H1 (cell line): ENCODE results near the gene TEAD4.

Experiments used
- ASH2L ChIP-seq: fragments of 200-600, 300-600 bp; sonication (generic); IDR thresholded peaks from one replicate; pipeline ENCODE4 v1.7.1; 2017; ENCODE audit warnings: low read length
- CEBPB ChIP-seq: IDR thresholded peaks from 2 replicates; pipeline ENCODE4 v1.6.1; 2012; ENCODE audit warnings: low read depth, low read length
- CTCF ChIP-seq, 3 experiments: IDR thresholded peaks; 1 replicate in 2 of 3; 2 replicates in 1 of 3; pipeline versions ENCODE4 v1.5.1 to v1.6.1; 2011; ENCODE audit warnings: low read length in 3 of 3, mild to moderate bottlenecking in 3 of 3, inconsistent platforms in 2 of 3, low read depth in 1 of 3, moderate library complexity in 1 of 3; ENCODE audit not compliant: insufficient read depth in 1 of 3; ENCODE audit errors: control extremely low read depth in 1 of 3
- GABPA ChIP-seq: IDR thresholded peaks from 2 replicates; pipeline ENCODE4 v1.6.1; 2011; ENCODE audit warnings: mild to moderate bottlenecking, low read length, moderate library complexity, borderline replicate concordance; ENCODE audit not compliant: insufficient read depth
- PHF8 ChIP-seq: fragments of 200-600 bp; sonication (generic); conservative IDR thresholded peaks from 2 replicates; pipeline ENCODE4 v1.7.1; 2012; ENCODE audit warnings: low read depth, mild to moderate bottlenecking, inconsistent platforms, low read length, moderate library complexity
- RNF2 ChIP-seq: fragments of 200-900, 300-1000 bp; sonication (generic); IDR thresholded peaks from 2 replicates; pipeline ENCODE4 v1.7.1; 2016; ENCODE audit warnings: borderline replicate concordance, low read depth, mild to moderate bottlenecking, antibody characterized with exemption, low read length; ENCODE audit not compliant: poor library complexity, severe bottlenecking; ENCODE audit errors: missing control alignments
- SP1 ChIP-seq: IDR thresholded peaks from 2 replicates; pipeline ENCODE4 v1.6.1; 2011; ENCODE audit warnings: low read depth, low read length
- SP4 ChIP-seq: IDR thresholded peaks from 2 replicates; pipeline ENCODE4 v1.6.1; 2012; ENCODE audit warnings: low read length, inconsistent platforms
- TCF12 ChIP-seq: IDR thresholded peaks from 2 replicates; pipeline ENCODE4 v1.6.1; 2011; ENCODE audit warnings: low read depth, mild to moderate bottlenecking, low read length

- TF ChIP-seq CTCF (IDR thresholded peaks at IDR 0.05; ENCODE audit: control extremely low read depth in 1 of 3, insufficient read depth in 1 of 3, low read depth in 1 of 3, low read length in 3 of 3): no peak
- no peak for TF ChIP-seq SP4
- no peak for TF ChIP-seq RNF2
- TF ChIP-seq CEBPB: no peak
- no peak for TF ChIP-seq TCF12
- no peak for TF ChIP-seq PHF8
- no peak for TF ChIP-seq SP1
- TF ChIP-seq GABPA: no peak
- TF ChIP-seq ASH2L: no peak
Measured at GRCh38 chr12:3033539-3033867, 74.3 kb downstream of the TEAD4 start.
